ENCODE results near the gene INHA. TPM values are rescaled to one million over a fixed set of nuclear protein-coding genes. Genes with fewer than 3 reads are reported as not detected.

Gene INHA
- total RNA-seq, 1 donor from 2014 or later: 2.4 TPM

DNA sequence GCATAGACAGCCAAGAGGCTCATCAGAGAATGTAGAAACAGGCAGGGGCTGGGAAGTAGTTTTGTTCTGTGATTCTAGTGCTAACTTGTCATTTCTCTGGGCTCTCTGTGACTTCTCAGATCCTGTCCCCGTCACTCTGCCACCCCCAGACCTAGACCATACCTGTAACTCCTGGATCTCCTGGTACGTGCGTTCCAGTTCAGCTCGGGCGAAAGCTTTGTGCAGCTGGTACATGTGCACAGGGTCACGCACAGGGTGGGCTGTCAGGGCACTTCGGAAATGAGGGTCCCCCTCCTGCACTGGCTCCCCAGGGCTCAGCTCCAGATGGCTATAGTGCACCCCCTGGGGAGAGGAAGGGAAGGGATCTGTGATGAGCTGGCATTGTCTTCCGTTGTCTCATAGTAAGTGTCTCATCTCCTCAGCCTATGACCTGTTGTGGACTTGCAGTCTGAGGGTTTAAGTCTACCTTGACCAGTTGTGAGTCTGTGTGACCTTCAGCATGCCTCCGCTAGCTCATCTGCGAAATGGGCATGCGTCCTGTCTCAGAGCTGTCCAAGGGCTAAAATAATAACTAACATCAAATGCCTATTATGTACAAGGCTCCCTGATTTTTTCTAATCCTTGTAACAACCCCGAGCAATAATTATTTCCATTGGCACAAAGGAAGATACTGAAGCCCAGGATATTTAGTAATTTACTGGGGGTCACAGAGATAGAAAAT is 31.2 kb upstream of the INHA start:
- H3K27me3 ChIP-seq (ENCODE audit: low read depth): peaks cover 55% of the 10 kb centered on the region
- no peaks in the 10 kb centered on the region for H3K9me3 ChIP-seq (replicated peaks)
- no peak overlapping the region for H3K4me3 ChIP-seq
- peaks cover 56% of the 10 kb centered on the region for H3K4me1 ChIP-seq
- H3K36me3 ChIP-seq: peaks cover 32% of the 10 kb centered on the region
- intact Hi-C loops (cut with micrococcal nuclease): no loop called here
- peak overlapping the region; percentile 93 for H3K27ac ChIP-seq (replicated peaks)
- no peak for DNase-seq
- no peak for TF ChIP-seq CTCF (IDR thresholded peaks at IDR 0.05; ENCODE audit: borderline replicate concordance)

- Histone ChIP-seq H3K4me1 (peaks cover 56% of the 10 kb centered on the region), H3K27me3 (ENCODE audit: low read depth) (peaks cover 52% of the 10 kb centered on the region), H3K4me3 (peak overlapping the region; percentile 80), H3K36me3 (peaks cover 32% of the 10 kb centered on the region), H3K27ac (replicated peaks) (peak overlapping the region; percentile 93), H3K9me3 (replicated peaks) (no peaks in the 10 kb centered on the region)
- intact Hi-C loops (cut with micrococcal nuclease): no loop called here
- peak; percentile 85 for TF ChIP-seq CTCF (IDR thresholded peaks at IDR 0.05; ENCODE audit: borderline replicate concordance)
- peak; percentile 76 for DNase-seq
These were observed 30.4 kb upstream of the INHA start for GRCh38 chr2:219541611-219542180.

DNA sequence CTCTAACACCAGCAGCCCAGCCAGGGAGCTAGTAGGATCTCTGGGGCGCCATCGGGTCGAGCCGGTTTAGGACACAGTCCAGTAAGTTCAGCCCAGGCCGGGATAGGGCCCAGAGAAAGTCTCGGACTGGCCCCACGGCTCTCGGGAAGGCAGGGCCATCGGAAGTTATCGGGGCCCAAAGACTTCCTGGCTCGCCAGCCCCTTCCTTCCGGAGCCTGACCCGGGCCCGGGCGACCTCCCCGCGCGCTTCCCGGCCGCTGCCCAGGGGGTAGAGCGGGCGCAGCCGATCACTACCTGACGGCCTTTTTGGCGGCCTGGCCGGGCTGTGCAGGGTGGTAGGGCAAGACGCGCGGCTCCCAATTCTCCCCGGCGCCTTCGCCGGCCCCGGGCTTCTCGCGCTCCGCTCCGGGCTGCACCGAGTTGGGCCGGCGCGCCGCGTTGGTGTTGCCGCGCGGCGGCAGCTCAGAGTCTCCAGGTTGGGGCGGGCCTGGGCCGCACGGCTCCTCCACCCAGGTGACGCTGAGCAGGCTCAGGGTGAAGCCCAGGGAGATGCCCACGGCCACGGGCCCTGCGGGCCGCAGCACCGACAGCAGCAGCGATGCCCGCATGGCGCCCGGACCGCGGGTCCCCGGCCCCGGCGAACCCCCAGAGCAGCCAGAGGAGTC is 29.0 kb upstream of the INHA start:
- intact Hi-C loops (cut with micrococcal nuclease): no loop called here
- no peak for TF ChIP-seq CTCF (IDR thresholded peaks at IDR 0.05; ENCODE audit: borderline replicate concordance)
- peak; percentile 33 for DNase-seq
- H3K27me3 ChIP-seq (ENCODE audit: low read depth): peaks cover 49% of the 10 kb centered on the region
- H3K36me3 ChIP-seq: peaks cover 32% of the 10 kb centered on the region
- H3K4me3 ChIP-seq: peak overlapping the region; percentile 80
- H3K4me1 ChIP-seq: peaks cover 49% of the 10 kb centered on the region
- H3K27ac ChIP-seq (replicated peaks): peak overlapping the region; percentile 93
- no peaks in the 10 kb centered on the region for H3K9me3 ChIP-seq (replicated peaks)

DNA sequence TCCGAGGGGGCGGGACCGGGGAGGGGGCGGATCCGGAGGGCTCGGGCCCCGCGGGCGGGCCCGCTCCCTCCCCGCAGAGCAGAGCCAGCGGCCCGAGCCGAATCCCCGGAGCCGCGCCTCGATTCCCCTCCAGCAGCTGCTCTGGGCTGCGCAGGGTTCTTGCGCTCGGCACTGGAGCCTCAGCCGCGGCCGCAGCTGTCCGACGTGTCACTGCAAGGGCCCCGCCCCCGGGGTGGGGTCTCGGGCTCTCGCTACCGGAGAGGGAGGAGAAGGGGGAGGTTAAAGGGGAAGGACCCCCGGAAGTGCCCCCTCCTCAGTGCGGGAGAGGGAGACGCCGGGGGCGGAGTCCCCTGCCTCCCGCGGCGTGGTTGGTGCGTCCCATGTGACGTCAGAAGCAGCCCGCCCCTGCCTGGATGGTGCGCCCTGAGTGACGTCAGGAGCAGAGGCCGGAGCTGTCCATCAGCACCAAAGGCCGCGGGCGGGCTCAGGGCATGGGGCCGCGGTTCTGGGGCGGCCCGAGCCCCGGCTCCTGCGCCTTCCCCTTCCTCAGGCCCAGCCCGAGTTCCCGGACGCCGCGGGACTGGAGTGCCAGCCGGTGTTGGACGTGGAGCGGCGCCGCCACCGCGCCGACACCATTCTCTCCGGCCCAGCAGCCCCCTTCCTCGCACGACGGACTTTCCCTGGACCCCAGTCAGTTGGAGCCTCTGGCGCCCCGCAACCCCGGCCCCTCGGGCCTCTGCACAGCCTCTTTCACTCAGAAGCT is 28.3 kb upstream of the INHA start, which contains the start of the genes CHPF and TMEM198:
CHPF (minus strand) TSS at position 214 of the 763 bp plus-strand sequence. CDS start 271 bp downstream, outside the sequence.
TMEM198 (plus strand) TSS at position 433 of the 763 bp plus-strand sequence. CDS start 700 bp downstream, outside the sequence.
- intact Hi-C loops (cut with micrococcal nuclease): no loop called here
- H3K27me3 ChIP-seq (ENCODE audit: low read depth): peaks cover 44% of the 10 kb centered on the region

More for the DNA sequence above, 28.3 kb upstream of the INHA start, which contains the start of the genes CHPF and TMEM198:
- DNase-seq: peak; percentile 97
- Histone ChIP-seq H3K4me3 (peak within 1 kb of the TSS; percentile 80), H3K9me3 (replicated peaks) (no peaks in the 10 kb centered on the region), H3K4me1 (peaks cover 42% of the 10 kb centered on the region), H3K36me3 (peaks cover 28% of the 10 kb centered on the region), H3K27ac (replicated peaks) (peak within 1 kb of the TSS; percentile 93)
- TF ChIP-seq CTCF (IDR thresholded peaks at IDR 0.05; ENCODE audit: borderline replicate concordance): no peak
